Measurements from ENCODE around the gene GPR55. TPM values are rescaled to one million over a fixed set of nuclear protein-coding genes. Genes with fewer than 3 reads are reported as not detected.

The GPR55 gene
- total and polyA plus RNA-seq, 2 of the 4 experiments (the other 2 are of a cell fraction) = 0.03 TPM; not detected in 1

- in situ Hi-C loops (cut with MboI; ENCODE audit: low sequenced_read_pairs) (no loop called here), intact Hi-C loops (cut with micrococcal nuclease) (no loop called here), dilution Hi-C loops (cut with HindIII; ENCODE audit: low sequenced_read_pairs, unreplicated experiment) (no loop called here)
- Histone ChIP-seq H3K79me1 (ENCODE audit: low read depth in 1 of 2, low read length in 2 of 2) (peaks cover 3 to 23% of the 10 kb centered on the region in 2 experiments; a peak in 3 of 4 replicates), H3K27me3 (ENCODE audit: control insufficient read depth, insufficient read depth, low read length) (no peaks in the 10 kb centered on the region), H3K27ac (ENCODE audit: insufficient read depth, low read length) (no peak overlapping the region), H4K20me1 (ENCODE audit: insufficient read depth, low read length) (peaks cover 25% of the 10 kb centered on the region), H3K14ac (replicated peaks; ENCODE audit: low read depth, low read length) (no peak overlapping the region), H2BK20ac (ENCODE audit: low read depth, low read length) (no peak overlapping the region), H3K9me3 (ENCODE audit: control insufficient read depth, insufficient read depth, low read length) (no peaks in the 10 kb centered on the region), H3K9me1 (ENCODE audit: insufficient read depth, low read length) (peaks cover 2% of the 10 kb centered on the region; the same call in 1 of the 2 replicates), H3K4me3 (ENCODE audit: insufficient read depth, low read depth, low read length) (no peak overlapping the region), H3K23ac (ENCODE audit: low read depth, low read length) (no peak overlapping the region), H3K18ac (ENCODE audit: low read depth, low read length) (no peak overlapping the region), H2AK9ac (replicated peaks; ENCODE audit: low read depth, low read length, poor library complexity) (no peak overlapping the region), H4K91ac (ENCODE audit: insufficient read depth, low read depth, low read length) (no peak overlapping the region), H2BK120ac (ENCODE audit: low read depth, low read length) (no peak overlapping the region), H3K9ac (ENCODE audit: low read depth, low read length) (no peak overlapping the region), H3K4ac (ENCODE audit: low read depth, low read length) (no peak overlapping the region), H3K4me1 (ENCODE audit: control insufficient read depth, insufficient read depth, low read length) (peaks cover 9% of the 10 kb centered on the region; the same call in 1 of the 2 replicates), H4K5ac (ENCODE audit: low read depth, low read length) (no peak overlapping the region), H3K4me2 (ENCODE audit: low read depth, low read length) (no peak overlapping the region), H2AFZ (replicated peaks; ENCODE audit: low read length, poor library complexity) (no peak overlapping the region), H2BK5ac (ENCODE audit: low read depth, low read length, poor library complexity, severe bottlenecking) (no peak overlapping the region), H4K8ac (ENCODE audit: low read depth in 2 of 2, low read length in 2 of 2) (no peak overlapping the region), H3K36me3 (ENCODE audit: control insufficient read depth, insufficient read depth, low read length) (peaks cover 19% of the 10 kb centered on the region), H3K56ac (ENCODE audit: extremely low read depth, insufficient read depth, low read length) (no peak overlapping the region), H2BK15ac (ENCODE audit: low read depth, low read length) (no peak overlapping the region), H2AK5ac (ENCODE audit: low read depth, low read length) (no peak overlapping the region)
- BruUV-seq (replicated peaks) = no TSS peak
- WGBS, 2 experiments (ENCODE audit: extremely low coverage in 2 of 2, insufficient read length in 1 of 2) = 89% methylated on average over 3 of the region's 14 CpGs; no CpG with 5 or more reads in 1 of the 2 experiments
- ChIA-PET CTCF (no interaction called here), POLR2A (ENCODE audit: unreplicated experiment) (interaction anchor here (0.5 kb wide), 1 partner anchor 24 kb away, joined by 10 read pairs; no protein-coding TSS in a partner anchor)
- TF ChIP-seq USF2 (IDR thresholded peaks at IDR 0.05; ENCODE audit: low read depth, low read length) (no peak), SMC3 (IDR thresholded peaks at IDR 0.05; ENCODE audit: low read depth, low read length) (no peak), CHD1 (IDR thresholded peaks at IDR 0.05; ENCODE audit: low read depth, low read length) (no peak), MXI1 (IDR thresholded peaks at IDR 0.05; ENCODE audit: borderline replicate concordance, low read depth, low read length) (no peak), RCOR1 (IDR thresholded peaks at IDR 0.05; ENCODE audit: insufficient replicate concordance, low read length) (no peak), POLR2A (IDR thresholded peaks at IDR 0.05; ENCODE audit: low read depth, low read length) (no peak), MAFK (IDR thresholded peaks at IDR 0.05; ENCODE audit: low read depth, low read length) (no peak), CEBPB (IDR thresholded peaks at IDR 0.05; ENCODE audit: low read depth, low read length) (no peak), RFX5 (IDR thresholded peaks at IDR 0.05; ENCODE audit: low read depth, low read length) (no peak), MAZ (IDR thresholded peaks at IDR 0.05; ENCODE audit: borderline replicate concordance, low read depth, low read length) (no peak), CTCF (conservative IDR thresholded peaks at IDR 0.05; ENCODE audit: low read depth, low read length) (no peak), FOS (IDR thresholded peaks at IDR 0.05; ENCODE audit: low read depth, low read length) (no peak)
- DNase-seq (no peak), ATAC-seq (ENCODE audit: low read depth) (no peak)
Observed at GRCh38 chr2:230872151-230872967, 52.7 kb downstream of the GPR55 start.

Data from IMR-90 (cell line).